Tibial artery (tissue), 4 donors: ENCODE measurements around the gene OMP.

Source experiments
- DNase-seq, 2 donors: peaks; one replicate each; pipeline ENCODE4 v3.0.0-alpha.2; 2019
- H3K27ac ChIP-seq, 2 donors: fragments of 200-600 bp; sonication (generic) in 1 of 2; 1 replicate in 1 of 2; 2 replicates in 1 of 2; pipeline ENCODE4 v1.5.1; 2018 to 2019; ENCODE audit warnings: mild to moderate bottlenecking in 1 of 2
- H3K27me3 ChIP-seq, 2 donors: fragments of 200-600 bp; sonication (generic) in 1 of 2; one replicate each; pipeline versions ENCODE4 v1.5.1 to v1.6.0; 2016 to 2019
- H3K36me3 ChIP-seq, 3 donors: fragments of 200-600 bp; sonication (generic) in 2 of 3; one replicate each; pipeline ENCODE4 v1.5.1; 2016 to 2019; ENCODE audit warnings: mild to moderate bottlenecking in 2 of 3
- H3K4me1 ChIP-seq, 4 donors: fragments of 200-600 bp; sonication (generic) in 2 of 4; 1 replicate in 3 of 4; 2 replicates in 1 of 4; pipeline ENCODE4 v1.5.1; 2016 to 2019
- H3K4me3 ChIP-seq, 2 donors: fragments of 200-600 bp; sonication (generic) in 1 of 2; 1 replicate in 1 of 2; 2 replicates in 1 of 2; pipeline ENCODE4 v1.5.1; 2018 to 2019; ENCODE audit warnings: mild to moderate bottlenecking in 2 of 2
- H3K9me3 ChIP-seq, 3 donors: fragments of 200-600 bp; sonication (generic) in 1 of 3; one replicate each; pipeline ENCODE4 v1.5.1; 2016 to 2019
- intact Hi-C: fragments of 100-400 bp; cut with DNase I; formaldehyde crosslinking; loops from one replicate; pipeline ENCODE4 v1.15.0; 2023; ENCODE audit warnings: low total_unique reads
- TF ChIP-seq, protein P1 (sequence below), 2 experiments: fragments of 200-600 bp in 1 of 2; fragments of 450-650 bp in 1 of 2; IDR thresholded peaks; one replicate each; pipeline ENCODE4 v1.5.1; 2017 to 2019; ENCODE audit warnings: antibody characterized with exemption in 2 of 2, mild to moderate bottlenecking in 1 of 2, moderate library complexity in 1 of 2

OMP gene

DNA sequence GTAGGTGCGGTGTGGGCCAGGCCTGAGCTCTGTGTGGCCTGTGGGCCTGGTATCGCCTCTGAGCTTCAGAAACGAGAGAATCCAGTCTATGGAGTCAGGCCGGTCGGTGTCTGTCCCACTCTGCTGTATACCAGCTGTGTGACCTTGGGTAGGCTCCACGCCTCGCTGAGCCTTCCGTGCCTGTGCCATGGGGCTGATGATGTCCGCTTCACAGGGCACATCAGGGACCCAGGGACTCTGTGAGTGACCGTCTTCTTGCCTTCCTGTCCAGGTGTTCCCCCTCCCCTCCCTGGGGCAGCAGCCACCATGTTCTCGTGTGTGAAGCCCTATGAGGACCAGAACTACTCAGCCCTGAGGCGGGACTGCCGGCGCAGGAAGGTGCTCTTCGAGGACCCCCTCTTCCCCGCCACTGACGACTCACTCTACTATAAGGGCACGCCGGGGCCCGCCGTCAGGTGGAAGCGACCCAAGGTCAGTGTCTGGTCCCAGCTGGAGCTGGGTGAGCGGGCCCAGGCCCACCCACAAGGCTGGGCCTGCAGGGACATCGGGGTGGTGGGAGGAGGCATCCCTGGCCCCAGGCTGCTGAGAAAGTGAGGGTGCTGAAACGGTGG lies 18.0 kb upstream of the OMP start:
- DNase-seq, result peak; percentile 9 to 57
- H3K4me3 ChIP-seq, result no peak overlapping the region
- no peaks in the 10 kb centered on the region for H3K27me3 ChIP-seq
- no peaks in the 10 kb centered on the region for H3K36me3 ChIP-seq
- H3K9me3 ChIP-seq, result no peaks in the 10 kb centered on the region
- no peak overlapping the region for H3K27ac ChIP-seq
- TF ChIP-seq, protein P1, sequence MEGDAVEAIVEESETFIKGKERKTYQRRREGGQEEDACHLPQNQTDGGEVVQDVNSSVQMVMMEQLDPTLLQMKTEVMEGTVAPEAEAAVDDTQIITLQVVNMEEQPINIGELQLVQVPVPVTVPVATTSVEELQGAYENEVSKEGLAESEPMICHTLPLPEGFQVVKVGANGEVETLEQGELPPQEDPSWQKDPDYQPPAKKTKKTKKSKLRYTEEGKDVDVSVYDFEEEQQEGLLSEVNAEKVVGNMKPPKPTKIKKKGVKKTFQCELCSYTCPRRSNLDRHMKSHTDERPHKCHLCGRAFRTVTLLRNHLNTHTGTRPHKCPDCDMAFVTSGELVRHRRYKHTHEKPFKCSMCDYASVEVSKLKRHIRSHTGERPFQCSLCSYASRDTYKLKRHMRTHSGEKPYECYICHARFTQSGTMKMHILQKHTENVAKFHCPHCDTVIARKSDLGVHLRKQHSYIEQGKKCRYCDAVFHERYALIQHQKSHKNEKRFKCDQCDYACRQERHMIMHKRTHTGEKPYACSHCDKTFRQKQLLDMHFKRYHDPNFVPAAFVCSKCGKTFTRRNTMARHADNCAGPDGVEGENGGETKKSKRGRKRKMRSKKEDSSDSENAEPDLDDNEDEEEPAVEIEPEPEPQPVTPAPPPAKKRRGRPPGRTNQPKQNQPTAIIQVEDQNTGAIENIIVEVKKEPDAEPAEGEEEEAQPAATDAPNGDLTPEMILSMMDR (IDR thresholded peaks at IDR 0.05), result no peak
- H3K4me1 ChIP-seq, result peaks cover 0 to 10% (median 5%) of the 10 kb centered on the region in 4 donors
- intact Hi-C loops, result no loop called here

DNA sequence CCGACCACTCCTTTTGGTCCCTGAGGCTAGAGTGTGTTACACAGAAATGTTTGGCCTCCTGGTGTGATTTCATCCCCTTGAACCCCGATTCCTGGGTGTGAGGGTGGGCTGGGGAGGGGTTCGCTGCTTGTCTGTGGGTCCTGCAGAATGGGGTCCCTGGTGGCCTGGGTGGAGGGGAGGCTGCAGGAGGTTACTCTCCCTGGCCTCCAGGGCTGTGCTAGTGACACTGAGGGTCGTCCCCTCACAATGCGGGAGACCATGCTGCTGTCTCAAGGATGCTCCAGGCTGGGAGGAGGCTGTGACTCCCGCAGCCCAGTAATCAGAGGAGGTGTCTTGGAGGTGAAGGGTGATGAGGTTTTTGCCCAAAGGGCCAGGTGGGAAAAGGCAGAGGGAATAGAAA lies 17.0 kb upstream of the OMP start:
- Histone ChIP-seq H3K27me3 (no peaks in the 10 kb centered on the region), H3K36me3 (no peaks in the 10 kb centered on the region), H3K4me3 (no peak overlapping the region), H3K4me1 (peaks cover 0 to 10% (median 5%) of the 10 kb centered on the region in 4 donors), H3K9me3 (no peaks in the 10 kb centered on the region), H3K27ac (no peak overlapping the region)
- peak in 1 of 2 donors; percentile 57 for DNase-seq
- intact Hi-C loops, result no loop called here
- TF ChIP-seq, protein P1 (IDR thresholded peaks at IDR 0.05), result no peak

DNA sequence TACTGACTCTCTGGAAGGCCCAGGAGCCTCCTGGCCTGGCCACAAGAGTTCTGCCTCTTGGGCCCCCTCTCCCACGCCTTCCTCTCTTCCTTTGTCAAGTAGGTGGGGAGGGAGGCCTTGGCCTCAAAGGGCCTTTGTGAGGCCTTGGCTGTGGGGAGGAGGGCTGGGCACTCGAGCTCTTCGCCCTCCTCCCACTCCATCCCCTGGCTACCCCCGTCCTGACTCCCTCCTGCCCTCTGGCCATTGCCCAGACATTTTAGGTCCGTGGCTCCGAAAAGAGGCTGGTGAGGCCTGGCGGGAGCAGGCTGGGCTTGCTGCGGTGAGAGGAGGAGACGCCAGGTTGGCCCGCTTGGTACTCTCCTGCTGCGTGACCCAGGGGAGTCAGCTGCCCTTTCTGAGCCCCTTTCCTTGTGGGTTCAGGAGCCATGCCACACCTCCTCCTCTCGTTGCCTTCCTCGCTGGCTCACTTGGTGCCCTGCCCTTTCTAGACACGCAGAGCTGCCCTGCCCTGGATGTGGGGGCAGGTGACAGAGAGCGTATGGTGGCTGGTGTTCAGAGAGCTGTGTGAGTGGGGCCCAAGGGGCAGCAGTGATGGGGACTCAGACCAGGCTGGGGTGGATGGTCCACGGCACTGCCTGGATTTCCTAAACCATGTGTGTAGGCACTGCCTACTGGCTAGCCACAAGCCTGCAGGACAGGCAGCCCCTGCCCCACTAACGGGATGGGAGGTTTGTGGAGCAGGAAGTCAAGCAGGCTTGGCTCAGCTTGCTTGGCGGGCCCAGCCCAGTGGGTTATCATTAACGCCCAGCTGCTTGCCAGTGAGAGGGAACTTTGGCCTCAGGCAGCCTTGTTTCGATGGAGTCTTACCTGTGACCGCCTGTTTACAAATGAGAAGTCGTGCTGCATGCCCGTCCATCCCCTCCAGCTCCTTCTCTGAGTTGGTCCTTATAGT lies 15.8 kb upstream of the OMP start:
- Histone ChIP-seq H3K4me1 (peaks cover 0 to 10% (median 5%) of the 10 kb centered on the region in 4 donors), H3K9me3 (no peaks in the 10 kb centered on the region), H3K36me3 (no peaks in the 10 kb centered on the region), H3K4me3 (no peak overlapping the region), H3K27me3 (no peaks in the 10 kb centered on the region), H3K27ac (no peak overlapping the region)
- TF ChIP-seq, protein P1 (IDR thresholded peaks at IDR 0.05), result no peak
- intact Hi-C loops, result no loop called here
- DNase-seq, result peak in 1 of 2 donors; percentile 57

DNA sequence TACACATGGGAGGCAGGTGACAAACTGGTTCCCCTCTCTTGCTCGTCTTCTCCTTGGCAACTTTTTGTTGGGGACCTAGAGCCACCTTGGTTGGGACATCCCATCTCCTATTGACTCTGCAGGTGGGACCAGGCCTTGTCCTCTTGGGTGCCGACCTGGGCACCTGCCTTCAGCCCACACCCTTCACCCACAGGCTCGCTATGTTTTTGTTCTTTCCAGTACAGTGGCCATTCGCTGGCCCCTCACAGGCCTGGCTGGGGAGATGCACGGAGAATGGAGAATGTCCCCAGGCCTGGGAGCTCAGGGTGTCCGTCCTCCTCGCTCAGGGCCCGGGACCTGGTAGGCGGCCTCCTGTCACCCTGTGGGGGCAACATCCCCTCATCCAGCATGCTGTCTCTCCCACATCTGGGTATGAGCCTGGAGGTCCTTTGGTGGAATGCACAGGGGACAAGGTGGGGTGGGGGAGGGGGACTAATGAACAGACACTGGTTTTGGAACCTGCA lies 14.9 kb upstream of the OMP start:
- no peak overlapping the region for H3K4me3 ChIP-seq
- peaks cover 0 to 6% (median 3%) of the 10 kb centered on the region in 4 donors for H3K4me1 ChIP-seq
- H3K27ac ChIP-seq, result no peak overlapping the region
- peak in 1 of 2 donors; percentile 39 for DNase-seq
- intact Hi-C loops, result no loop called here
- TF ChIP-seq, protein P1 (IDR thresholded peaks at IDR 0.05), result no peak
- no peaks in the 10 kb centered on the region for H3K9me3 ChIP-seq
- H3K27me3 ChIP-seq, result no peaks in the 10 kb centered on the region
- H3K36me3 ChIP-seq, result no peaks in the 10 kb centered on the region

DNA sequence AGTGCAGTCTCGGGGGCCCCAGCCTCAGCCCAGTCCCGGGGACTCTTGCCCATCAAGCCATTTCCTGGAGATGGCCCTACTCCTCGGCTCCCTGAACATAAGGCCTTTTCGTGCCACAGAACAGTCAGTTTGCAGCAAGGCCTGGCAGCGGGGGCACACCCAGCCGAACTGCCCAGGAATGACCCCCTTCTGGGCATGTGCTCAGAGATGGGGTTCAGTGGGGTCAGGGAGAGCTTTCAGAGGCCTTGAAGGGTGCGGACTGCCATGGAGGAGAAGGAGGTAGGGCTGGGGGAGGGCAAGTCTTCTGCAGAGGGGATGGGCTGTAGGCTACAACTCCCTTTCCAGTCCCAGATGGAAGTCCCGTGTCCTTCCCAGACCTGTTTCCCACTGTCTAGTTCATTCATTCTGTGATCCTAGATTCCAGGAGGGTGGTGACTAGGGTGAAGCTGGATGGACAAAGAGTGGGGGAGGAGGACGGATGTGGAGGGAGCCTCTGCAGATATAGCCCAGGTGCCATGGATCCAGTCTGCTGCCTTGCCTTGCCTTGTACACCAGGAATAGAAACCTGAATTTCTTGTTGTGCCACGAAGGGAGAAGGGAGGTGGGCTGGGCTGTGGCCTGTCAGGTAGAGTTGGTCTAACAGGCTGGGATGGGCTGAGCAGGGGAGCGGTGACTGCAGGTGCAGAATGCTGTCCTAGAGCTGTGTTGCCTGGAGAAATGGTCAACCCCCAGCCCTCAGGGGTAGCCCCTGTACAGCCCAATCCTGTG lies 14.2 kb upstream of the OMP start:
- no peak overlapping the region for H3K27ac ChIP-seq
- no peaks in the 10 kb centered on the region for H3K9me3 ChIP-seq
- TF ChIP-seq, protein P1 (IDR thresholded peaks at IDR 0.05), result no peak
- no peak overlapping the region for H3K4me3 ChIP-seq
- no peaks in the 10 kb centered on the region for H3K36me3 ChIP-seq
- DNase-seq, result peak in 1 of 2 donors; percentile 48
- intact Hi-C loops, result no loop called here
- H3K4me1 ChIP-seq, result no peaks in the 10 kb centered on the region
- no peaks in the 10 kb centered on the region for H3K27me3 ChIP-seq
